COLO668 (cell line): ENCODE measurements around the gene SREBF2.
"Not testable (repeated sequence)": the region's sequence is repeated elsewhere in the genome, so short reads cannot be mapped to it uniquely, and the experiment has no call there.

Experiments used
- DNase-seq: peaks from one replicate; lab custom pipeline; 2025; ENCODE audit not compliant: unreplicated experiment; lab: John Stamatoyannopoulos, UW

Gene SREBF2

DNA sequence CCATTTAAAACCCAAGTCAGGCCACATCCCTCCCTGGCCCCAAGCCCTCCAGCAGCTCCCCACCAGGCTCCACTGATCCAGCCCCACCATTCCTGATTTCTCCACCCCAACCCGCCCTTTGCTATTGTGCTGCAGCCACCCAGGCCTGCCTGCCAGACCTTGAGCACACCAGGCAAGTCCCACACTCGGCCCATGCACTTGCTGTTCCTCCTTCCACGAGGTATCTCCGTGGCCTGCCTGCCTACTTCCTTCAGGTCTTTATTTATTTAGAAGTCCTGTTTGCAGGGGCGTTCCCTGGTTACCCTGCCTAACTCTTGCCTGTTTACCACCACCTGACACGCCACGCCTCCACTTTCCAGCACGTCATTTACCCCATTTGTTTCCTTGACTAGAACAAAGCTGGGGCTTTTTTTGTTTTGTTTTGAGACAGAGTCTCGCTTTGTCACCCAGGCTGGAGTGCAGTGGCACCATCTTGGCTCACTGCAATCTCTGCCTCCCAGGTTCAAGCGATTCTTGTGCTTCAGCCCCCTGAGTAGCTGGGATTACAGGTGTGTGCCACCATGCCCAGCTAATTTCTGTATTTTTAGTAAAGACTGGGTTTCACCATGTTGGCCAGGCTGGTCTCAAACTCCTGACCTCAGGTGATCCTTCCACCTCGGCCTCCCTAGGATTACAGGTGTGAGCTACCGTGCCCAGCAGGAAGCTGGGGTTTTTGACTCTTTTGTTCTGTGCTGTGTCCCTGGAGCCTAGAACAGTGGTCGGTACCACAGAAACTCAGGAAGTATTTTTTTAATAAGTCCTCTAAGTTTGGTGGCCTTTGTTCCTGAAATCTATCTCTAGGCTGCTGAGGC is 107.3 kb downstream of the SREBF2 start:
- peak; percentile 88 for DNase-seq

DNA sequence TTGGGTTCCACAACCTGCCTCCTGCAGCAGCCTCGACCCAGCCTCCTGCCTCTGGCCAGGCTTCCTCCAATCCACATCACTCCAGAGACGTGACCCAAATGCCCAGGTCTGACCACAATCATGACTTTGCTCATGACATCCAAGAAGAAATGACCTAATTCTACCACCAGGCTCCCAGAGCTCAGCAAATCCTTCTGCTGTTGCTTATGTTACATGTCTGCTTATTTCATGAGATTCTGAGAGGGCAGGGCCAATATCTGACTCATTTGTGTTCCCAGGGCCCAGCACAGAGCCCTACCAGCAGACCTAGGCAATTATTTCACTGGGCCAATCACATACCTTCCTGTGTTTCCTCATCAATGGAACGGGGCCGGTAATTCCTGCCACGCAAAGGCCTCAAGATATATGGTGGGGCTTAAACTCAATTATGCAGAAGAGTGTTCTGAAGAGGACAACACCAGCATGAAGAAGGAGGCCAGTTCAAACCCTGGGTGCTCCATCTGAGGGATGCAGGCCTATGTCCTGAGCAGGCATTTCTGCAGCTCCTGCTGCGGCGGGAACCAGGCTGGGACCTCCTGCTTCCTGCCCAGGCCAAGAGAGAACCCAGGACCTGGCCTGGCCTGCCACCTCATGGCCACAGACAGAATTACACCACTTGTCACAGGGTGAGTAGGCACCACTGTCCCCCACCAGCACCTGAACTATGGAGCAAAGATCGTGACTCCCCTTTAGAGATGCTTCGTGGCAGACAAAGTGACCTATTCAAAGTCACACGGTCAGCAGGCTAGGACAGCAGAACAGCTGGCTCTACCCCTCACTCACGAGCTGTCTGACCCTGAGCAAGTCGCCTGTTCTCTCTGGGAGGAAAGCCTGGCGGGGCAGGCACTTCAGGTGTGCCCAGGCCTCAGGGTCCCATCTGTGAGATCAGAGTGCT is 108.2 kb downstream of the SREBF2 start:
- peak; percentile 73 for DNase-seq

DNA sequence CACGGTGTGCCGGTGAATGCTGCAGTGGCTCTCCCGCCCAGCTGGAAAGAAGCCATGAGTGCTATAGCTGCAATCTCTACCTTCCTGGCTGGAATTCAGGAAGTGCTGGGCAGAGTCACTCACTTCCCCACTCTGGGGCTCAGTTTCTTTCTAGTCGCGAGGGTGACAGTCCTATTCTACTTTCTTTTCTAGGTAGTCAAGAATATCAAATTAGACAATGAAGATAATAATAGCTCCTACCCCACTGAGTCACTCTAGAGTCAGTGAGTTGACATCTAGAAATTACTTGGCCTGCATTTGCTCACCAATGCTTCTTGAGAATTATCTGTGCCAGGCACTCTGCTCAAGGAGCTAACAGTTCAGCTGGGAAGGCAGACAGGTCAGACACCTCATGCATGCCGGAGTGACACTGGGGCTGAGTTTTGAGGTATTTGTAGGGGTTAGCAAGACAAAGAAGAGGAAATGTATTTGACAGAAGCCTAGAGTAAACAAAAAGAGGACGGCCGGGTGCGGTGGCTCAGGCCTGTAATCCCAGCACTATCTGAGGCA is 110.8 kb downstream of the SREBF2 start:
- DNase-seq = no peak

DNA sequence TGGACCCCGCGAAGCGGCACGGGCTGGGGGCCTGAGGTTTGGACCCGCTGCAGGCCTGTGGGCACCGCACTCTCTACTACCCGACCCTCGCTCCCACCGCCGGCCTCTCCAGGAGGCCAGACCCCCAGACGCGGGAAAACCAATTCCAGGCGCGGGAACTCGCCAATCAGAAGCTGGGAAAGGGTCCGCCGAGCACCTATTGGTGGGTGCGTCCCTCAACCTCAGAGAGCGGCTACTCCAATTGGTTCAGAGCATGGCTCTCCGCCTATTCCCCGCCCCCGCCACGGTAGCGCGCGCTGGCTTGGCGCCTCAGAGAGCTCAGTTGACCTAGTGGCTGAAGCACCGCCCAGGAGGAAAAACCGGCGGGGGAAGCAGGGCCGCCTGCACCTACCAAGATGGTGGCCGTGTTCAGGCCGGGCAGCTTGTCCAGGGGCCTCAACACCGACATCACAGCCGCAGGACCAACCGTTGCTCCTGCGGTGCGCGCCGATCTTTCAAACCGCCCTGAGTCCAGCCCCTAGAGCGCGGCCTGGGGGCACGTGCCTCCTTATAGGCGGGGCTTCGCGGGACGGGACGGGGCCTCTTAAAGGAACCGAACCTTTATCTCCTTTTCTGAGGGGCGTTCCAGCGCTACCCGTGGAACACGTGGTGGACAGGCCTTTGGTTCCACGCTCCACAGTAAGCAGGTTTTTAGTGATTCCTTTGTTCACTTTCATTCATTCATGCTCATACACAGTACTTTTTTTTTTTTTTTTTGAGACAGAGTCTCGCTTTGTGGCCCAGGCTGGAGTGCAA is 113.9 kb downstream of the SREBF2 start, which contains the start of gene CENPM:
Gene CENPM, minus strand, starts transcription at position 524 of the 795 bp plus-strand sequence. Its CDS starts 76 bp downstream, at position 448.
- DNase-seq = peak; percentile 96

DNA sequence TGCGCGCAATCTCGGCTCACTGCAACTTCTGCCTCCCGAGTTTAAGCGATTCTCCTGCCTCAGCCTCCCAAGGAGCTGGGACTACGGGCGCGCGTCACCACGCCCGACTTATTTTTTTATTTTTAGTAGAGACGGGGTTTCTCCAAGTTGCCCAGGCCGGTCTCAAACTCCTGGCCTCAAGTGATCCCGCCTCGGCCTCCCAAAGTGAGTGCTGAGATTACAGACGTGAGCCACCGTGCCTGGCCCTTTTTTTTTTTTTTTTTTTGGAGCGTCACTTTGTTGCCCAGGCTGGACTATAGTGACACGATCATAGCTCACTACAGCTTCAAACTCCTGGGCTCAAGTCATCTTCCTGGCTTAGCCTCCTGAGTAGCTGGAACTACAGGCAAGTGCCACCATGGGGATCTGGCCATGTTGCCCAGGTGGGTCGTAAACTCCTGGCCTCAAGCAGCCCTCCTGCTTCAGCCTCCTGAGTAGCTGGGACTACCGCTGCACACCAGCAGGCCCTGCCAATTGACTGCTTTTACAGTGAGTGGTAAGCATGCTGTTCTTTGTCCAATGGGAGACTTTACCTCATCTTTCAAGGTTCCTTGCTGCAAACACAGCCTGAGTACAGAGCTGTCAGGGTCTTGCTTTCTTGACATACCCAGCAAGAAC is 114.6 kb downstream of the SREBF2 start:
- no peak for DNase-seq

DNA sequence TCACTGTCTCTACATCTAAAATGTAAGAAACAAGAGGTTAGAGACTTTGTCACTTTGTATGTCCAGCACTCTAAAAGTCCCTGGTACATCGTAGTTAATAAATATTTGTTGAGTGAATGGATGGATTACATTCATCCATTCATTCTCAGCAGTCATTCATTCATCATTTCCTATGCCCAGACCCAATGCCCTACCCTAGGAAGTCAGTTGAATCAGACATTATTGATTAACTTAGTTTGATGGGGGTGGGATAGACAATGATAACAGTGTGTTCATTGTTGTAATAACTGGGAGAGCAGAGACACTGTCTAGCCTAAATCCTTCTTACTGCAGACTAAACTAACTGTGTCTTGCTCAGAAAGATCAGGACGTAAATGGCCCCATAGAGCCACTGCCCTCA is 115.2 kb downstream of the SREBF2 start:
- DNase-seq = no peak

DNA sequence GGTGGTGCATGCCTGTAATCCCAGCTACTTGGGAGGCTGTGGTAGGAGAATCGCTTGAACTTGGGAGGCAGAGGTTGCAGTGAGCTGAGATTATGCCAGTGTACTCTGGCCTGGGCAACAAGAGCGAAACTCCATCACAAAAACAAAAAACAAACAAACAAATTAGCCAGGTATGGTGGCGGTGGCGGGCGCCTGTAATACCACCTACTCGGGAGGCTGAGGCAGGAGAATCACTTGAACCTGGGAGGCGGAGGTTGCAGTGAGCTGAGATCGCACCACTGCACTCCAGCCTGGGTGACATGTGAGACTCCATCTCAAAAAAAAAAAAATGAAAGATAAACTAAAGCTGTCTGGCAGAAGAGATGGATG is 116.0 kb downstream of the SREBF2 start:
- DNase-seq = not testable (repeated sequence)

DNA sequence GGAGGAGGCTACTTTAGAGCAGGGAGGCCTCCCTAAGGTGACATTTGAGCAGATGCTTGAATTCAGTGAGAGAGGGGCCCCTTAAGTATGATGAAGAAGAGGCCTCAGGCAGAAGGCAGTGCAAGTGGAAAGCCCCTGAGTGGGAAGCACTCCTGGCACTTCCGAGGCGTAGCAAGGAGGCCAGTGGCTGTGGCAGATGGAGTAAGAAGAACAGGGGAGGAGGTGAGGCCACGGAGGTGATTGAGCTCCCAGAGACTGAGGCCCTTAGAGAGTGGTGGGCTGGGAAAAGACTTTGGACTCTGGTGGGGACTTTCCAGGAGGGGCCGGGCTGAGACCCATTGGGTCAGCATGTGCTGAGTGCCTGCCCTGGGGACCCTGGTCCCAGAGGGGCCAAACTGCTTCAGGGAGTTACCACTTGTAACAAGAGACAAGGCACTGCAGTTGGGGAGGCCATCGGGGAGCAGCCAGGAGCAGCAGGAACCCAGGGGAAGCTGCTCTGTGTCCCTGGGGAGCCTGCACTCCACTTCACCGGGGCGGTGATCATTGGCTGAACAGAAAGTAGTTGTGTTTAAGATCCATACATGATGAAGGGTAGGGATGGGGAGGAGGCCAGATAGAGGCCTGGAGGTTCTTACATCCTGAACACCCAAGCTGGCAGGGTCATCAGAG is 116.5 kb downstream of the SREBF2 start:
- DNase-seq = peak; percentile 11

DNA sequence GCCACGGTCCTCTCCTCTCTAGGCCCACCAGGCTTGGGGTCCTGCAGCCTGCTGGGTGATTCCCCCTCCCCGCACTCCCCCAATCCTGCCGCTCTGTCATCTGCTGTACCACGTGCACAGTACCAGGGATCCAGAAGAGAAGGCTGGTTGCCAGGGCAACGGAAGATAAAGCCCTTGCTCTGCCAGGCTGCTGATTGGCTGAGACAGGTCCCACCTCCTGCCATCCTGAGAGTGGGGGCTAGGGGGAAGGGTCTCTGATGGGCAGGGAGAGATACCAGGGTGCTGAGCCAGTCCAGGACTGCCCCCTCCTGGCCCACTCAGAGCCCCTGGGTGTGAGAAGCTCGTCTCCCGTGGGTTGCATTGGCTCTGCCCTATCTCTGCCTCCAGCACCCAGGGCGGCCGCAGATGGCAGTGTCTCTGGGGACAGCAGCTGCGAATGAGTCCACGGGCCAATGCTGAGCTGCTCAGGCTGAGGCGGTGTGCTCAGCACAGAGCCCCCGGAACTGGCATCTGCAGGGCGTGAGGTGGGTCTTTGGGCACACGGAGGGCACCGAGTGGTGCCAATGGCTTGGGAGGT is 119.1 kb downstream of the SREBF2 start, which contains the start of gene SMIM45:
Gene SMIM45, plus strand, starts transcription at position 253 of the 577 bp plus-strand sequence.
- DNase-seq = no peak

DNA sequence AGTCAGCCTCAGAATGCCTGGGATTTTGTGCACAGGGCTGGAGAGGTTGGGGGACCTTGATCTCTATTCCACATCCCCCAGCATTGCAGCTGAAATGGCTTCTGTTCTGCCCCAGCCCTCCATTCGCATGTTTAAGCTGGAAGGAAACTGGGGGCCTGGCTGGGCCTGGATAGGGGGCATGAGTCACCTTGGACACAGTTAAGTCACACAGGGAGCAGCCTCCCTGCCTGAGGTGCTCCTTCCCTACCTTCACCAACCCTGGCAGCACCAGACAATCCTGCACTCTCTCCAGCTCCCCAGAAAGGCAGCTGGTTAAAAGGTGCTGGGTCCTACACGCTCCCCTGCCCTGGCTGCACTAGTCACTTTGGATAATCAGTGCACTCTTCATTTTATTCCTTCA is 119.8 kb downstream of the SREBF2 start:
- no peak for DNase-seq
